Hepatocyte (in vitro differentiated cells): ENCODE measurements around the gene GINS2. TPM values are rescaled to one million over a fixed set of nuclear protein-coding genes. Genes with fewer than 3 reads are reported as not detected.

Experiments used
- DNase-seq: peaks from one replicate; pipeline ENCODE4 v3.0.0-alpha.2; 2016; ENCODE audit warnings: low spot score
- H2AFZ ChIP-seq: fragments of 200-600 bp; sonication (generic); 2 replicates; pipeline ENCODE4 v1.6.0; 2016; ENCODE audit warnings: antibody characterized with exemption, mild to moderate bottlenecking
- H3K27ac ChIP-seq: fragments of 200-600 bp; sonication (generic); 2 replicates; pipeline ENCODE4 v1.5.1; 2016; ENCODE audit warnings: mild to moderate bottlenecking
- H3K27me3 ChIP-seq: fragments of 200-600 bp; sonication (generic); 2 replicates; pipeline ENCODE4 v1.6.1; 2016
- H3K36me3 ChIP-seq: fragments of 200-600 bp; sonication (generic); replicated peaks from 2 replicates; pipeline ENCODE4 v1.5.1; 2016; ENCODE audit warnings: low read depth; ENCODE audit not compliant: insufficient read depth
- H3K4me1 ChIP-seq: fragments of 200-600 bp; sonication (generic); 2 replicates; pipeline ENCODE4 v1.5.1; 2016; ENCODE audit warnings: mild to moderate bottlenecking, moderate library complexity; ENCODE audit not compliant: insufficient read depth
- H3K4me2 ChIP-seq: fragments of 200-600 bp; sonication (generic); 2 replicates; pipeline ENCODE4 v1.6.0; 2016
- H3K4me3 ChIP-seq: fragments of 200-600 bp; sonication (generic); 2 replicates; pipeline ENCODE4 v1.5.1; 2016; ENCODE audit warnings: mild to moderate bottlenecking
- H3K79me2 ChIP-seq: fragments of 200-600 bp; sonication (generic); 2 replicates; pipeline ENCODE4 v1.6.0; 2017; ENCODE audit warnings: mild to moderate bottlenecking
- H3K9me2 ChIP-seq: fragments of 200-600 bp; sonication (generic); replicated peaks from 2 replicates; pipeline ENCODE4 v1.6.0; 2017; ENCODE audit warnings: mild to moderate bottlenecking; ENCODE audit not compliant: insufficient read depth
- H3K9me3 ChIP-seq: fragments of 200-600 bp; sonication (generic); 2 replicates; pipeline ENCODE4 v1.5.1; 2016; ENCODE audit warnings: low read depth, mild to moderate bottlenecking
- H4K20me1 ChIP-seq: fragments of 200-600 bp; sonication (generic); 2 replicates; pipeline ENCODE4 v1.6.0; 2016; ENCODE audit warnings: mild to moderate bottlenecking; ENCODE audit not compliant: insufficient read depth, poor library complexity, severe bottlenecking
- CTCF ChIP-seq: fragments of 200-600 bp; sonication (generic); IDR thresholded peaks from 2 replicates; pipeline ENCODE4 v1.5.1; 2016; ENCODE audit warnings: antibody characterized with exemption, mild to moderate bottlenecking; ENCODE audit not compliant: poor library complexity
- EZH2 ChIP-seq: fragments of 200-600 bp; sonication (generic); IDR thresholded peaks from 2 replicates; pipeline ENCODE4 v1.6.1; 2016; ENCODE audit warnings: antibody characterized with exemption, mild to moderate bottlenecking, borderline replicate concordance
- EZH2phosphoT487 ChIP-seq: fragments of 200-600 bp; sonication (generic); IDR thresholded peaks from one replicate; pipeline ENCODE4 v1.6.1; 2018; ENCODE audit warnings: antibody characterized with exemption, mild to moderate bottlenecking, low read depth, moderate library complexity; ENCODE audit not compliant: unreplicated experiment, severe bottlenecking
- WGBS: methylation state at CpG from one replicate; pipeline ENCODE4 v1.1.6; 2016; ENCODE audit warnings: low lambda C conversion rate; ENCODE audit errors: missing lambda C conversion rate; 5-methylcytosine and 5-hydroxymethylcytosine counted together
- polyA plus RNA-seq: library from polyadenylated mRNA; unstranded; fragments of >200 nt; fragmentation: Nextera tagmentation; extraction: Ambion mirVana; gene quantifications from 2 replicates; pipeline ENCODE4 v1.2.1, GENCODE V29; 2016
- total RNA-seq: library from RNA; depleted of rRNA; stranded (reverse); fragments of >200 nt; gene quantifications from 2 replicates; pipeline ENCODE4 v1.2.3, GENCODE V29; 2014

GINS2 gene
- total and polyA plus RNA-seq, 2 experiments from 2014 or later, result 6.3 to 7.5 TPM

DNA sequence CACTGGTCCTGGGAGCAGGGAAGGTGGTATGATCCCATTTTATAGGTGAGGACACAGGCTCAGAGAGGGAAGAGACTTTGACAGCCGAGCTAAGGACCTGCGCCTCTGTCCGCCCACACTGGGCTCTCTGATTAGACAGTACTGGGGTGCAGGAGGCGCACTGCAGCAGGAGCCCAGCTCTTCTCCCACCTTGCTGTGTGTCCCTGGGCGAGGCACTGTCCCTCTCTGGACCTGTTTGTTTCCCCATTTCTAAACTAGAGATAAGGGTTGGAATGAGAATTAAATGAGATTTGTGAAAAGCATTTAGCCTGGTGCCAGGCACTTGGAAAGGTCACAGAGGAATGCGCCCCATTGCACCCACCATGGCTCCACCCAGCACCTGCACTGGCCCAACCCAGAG is 19.6 kb upstream of the GINS2 start:
- H3K36me3 ChIP-seq, result no peaks in the 10 kb centered on the region
- H3K9me2 ChIP-seq, result no peaks in the 10 kb centered on the region
- no peak overlapping the region for H3K4me2 ChIP-seq
- H3K4me3 ChIP-seq, result no peak overlapping the region
- H3K9me3 ChIP-seq, result no peaks in the 10 kb centered on the region
- no peaks in the 10 kb centered on the region for H3K4me1 ChIP-seq
- no peak for DNase-seq
- no peaks in the 10 kb centered on the region for H4K20me1 ChIP-seq
- no peak overlapping the region for H2AFZ ChIP-seq
- H3K79me2 ChIP-seq, result no peaks in the 10 kb centered on the region
- WGBS, result 96% methylated on average over 6 of the region's 6 CpGs
- TF ChIP-seq EZH2 (no peak), CTCF (no peak), EZH2phosphoT487 (no peak)
- no peak overlapping the region for H3K27ac ChIP-seq
- no peaks in the 10 kb centered on the region for H3K27me3 ChIP-seq

- no peak overlapping the region for H2AFZ ChIP-seq
- H3K27ac ChIP-seq, result no peak overlapping the region
- H3K4me1 ChIP-seq, result no peaks in the 10 kb centered on the region
- no peaks in the 10 kb centered on the region for H3K36me3 ChIP-seq
- H4K20me1 ChIP-seq, result no peaks in the 10 kb centered on the region
- no peaks in the 10 kb centered on the region for H3K9me3 ChIP-seq
- no peak overlapping the region for H3K4me2 ChIP-seq
- TF ChIP-seq EZH2phosphoT487, result no peak
- no peak for TF ChIP-seq CTCF
- TF ChIP-seq EZH2, result no peak
- H3K4me3 ChIP-seq, result no peak overlapping the region
- H3K79me2 ChIP-seq, result no peaks in the 10 kb centered on the region
- no peaks in the 10 kb centered on the region for H3K9me2 ChIP-seq
- H3K27me3 ChIP-seq, result no peaks in the 10 kb centered on the region
- no peak for DNase-seq
- 73% methylated on average over 16 of the region's 16 CpGs for WGBS
Observed at GRCh38 chr16:85707528-85708095, 18.9 kb upstream of the GINS2 start.

DNA sequence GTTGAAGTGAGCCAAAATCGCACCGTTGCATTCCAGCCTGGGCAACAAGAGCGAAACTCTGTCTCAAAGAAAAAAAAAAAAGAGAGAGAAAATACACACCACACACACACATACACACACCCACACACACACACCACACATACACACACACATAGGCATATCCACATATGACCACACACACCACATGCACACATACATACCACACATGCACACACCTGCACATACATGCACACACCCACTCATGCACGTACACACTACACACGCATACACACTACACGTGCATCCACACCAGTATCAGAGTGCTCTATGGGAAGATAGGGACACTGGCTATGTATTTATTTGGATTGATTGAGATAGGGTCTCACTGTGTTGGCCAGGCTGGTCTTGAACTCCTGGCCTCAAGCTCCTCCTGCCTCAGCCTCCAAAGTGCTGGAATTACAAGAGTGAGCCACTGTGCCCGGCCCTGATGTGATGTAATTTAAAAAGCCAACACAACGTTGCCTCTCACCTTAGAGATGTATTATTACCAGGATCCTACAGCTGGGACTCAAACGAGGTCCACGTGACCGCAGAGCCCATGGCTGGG is 17.8 kb upstream of the GINS2 start:
- H2AFZ ChIP-seq, result no peak overlapping the region
- WGBS, result 94% methylated on average over 11 of the region's 11 CpGs
- TF ChIP-seq EZH2 (no peak), CTCF (no peak), EZH2phosphoT487 (no peak)

More for the DNA sequence above, 17.8 kb upstream of the GINS2 start:
- Histone ChIP-seq H4K20me1 (no peaks in the 10 kb centered on the region), H3K4me2 (no peak overlapping the region), H3K9me2 (no peaks in the 10 kb centered on the region), H3K79me2 (no peaks in the 10 kb centered on the region), H3K4me3 (no peak overlapping the region), H3K36me3 (no peaks in the 10 kb centered on the region), H3K4me1 (no peaks in the 10 kb centered on the region), H3K27me3 (no peaks in the 10 kb centered on the region), H3K9me3 (no peaks in the 10 kb centered on the region), H3K27ac (no peak overlapping the region)
- DNase-seq, result no peak
